Activated T-cell treated with anti-CD3 and anti-CD28 coated beads for 48 hours (primary cell): ENCODE data around the gene AMMECR1.
A peak's percentile ranks its signal among the peaks of the same experiment; 100 is the strongest.
"Not testable (repeated sequence)": the region's sequence is repeated elsewhere in the genome, so short reads cannot be mapped to it uniquely, and the experiment has no call there.

ENCODE experiments used
- DNase-seq: peaks from one replicate; pipeline ENCODE4 v3.0.0-alpha.2; 2020; ENCODE audit warnings: low read depth

The AMMECR1 gene

GRCh38 chrX:110168585-110168984, 149.3 kb downstream of the AMMECR1 start:
- DNase-seq: no peak

GRCh38 chrX:110167952-110168451, 149.9 kb downstream of the AMMECR1 start:
- DNase-seq: peak; percentile 27

- DNase-seq: no peak
These were observed 154.4 kb downstream of the AMMECR1 start for GRCh38 chrX:110163488-110163887.

GRCh38 chrX:110162867-110163266, 155.0 kb downstream of the AMMECR1 start:
- no peak for DNase-seq

GRCh38 chrX:110162131-110162530, 155.8 kb downstream of the AMMECR1 start:
- no peak for DNase-seq

- no peak for DNase-seq
These were observed 156.6 kb downstream of the AMMECR1 start for GRCh38 chrX:110161361-110161686.

- DNase-seq: no peak
These were observed 158.0 kb downstream of the AMMECR1 start for GRCh38 chrX:110159865-110160264.

GRCh38 chrX:110159235-110159634, 158.7 kb downstream of the AMMECR1 start:
- no peak for DNase-seq

GRCh38 chrX:110157444-110157843, 160.4 kb downstream of the AMMECR1 start:
- DNase-seq: no peak

- DNase-seq: no peak
These were observed 161.6 kb downstream of the AMMECR1 start for GRCh38 chrX:110156167-110156754.

- no peak for DNase-seq
These were observed 162.1 kb downstream of the AMMECR1 start for GRCh38 chrX:110155759-110156158.

GRCh38 chrX:110154328-110154727, 163.6 kb downstream of the AMMECR1 start:
- DNase-seq: not testable (repeated sequence)

GRCh38 chrX:110153896-110154295, 164.0 kb downstream of the AMMECR1 start:
- no peak for DNase-seq

- no peak for DNase-seq
These were observed 164.6 kb downstream of the AMMECR1 start for GRCh38 chrX:110153244-110153643.

- DNase-seq: no peak
These were observed 171.4 kb downstream of the AMMECR1 start for GRCh38 chrX:110146521-110146920.

GRCh38 chrX:110145854-110146253, 172.0 kb downstream of the AMMECR1 start:
- no peak for DNase-seq

- DNase-seq: no peak
These were observed 172.6 kb downstream of the AMMECR1 start for GRCh38 chrX:110145311-110145710.
